Fibroblast of the conjunctiva (primary cell): Measurements from ENCODE around the gene LMF1.

Source experiments
- DNase-seq: peaks from one replicate; pipeline ENCODE4 v3.0.0-alpha.2; 2010; ENCODE audit warnings: low read depth

Gene LMF1

DNA sequence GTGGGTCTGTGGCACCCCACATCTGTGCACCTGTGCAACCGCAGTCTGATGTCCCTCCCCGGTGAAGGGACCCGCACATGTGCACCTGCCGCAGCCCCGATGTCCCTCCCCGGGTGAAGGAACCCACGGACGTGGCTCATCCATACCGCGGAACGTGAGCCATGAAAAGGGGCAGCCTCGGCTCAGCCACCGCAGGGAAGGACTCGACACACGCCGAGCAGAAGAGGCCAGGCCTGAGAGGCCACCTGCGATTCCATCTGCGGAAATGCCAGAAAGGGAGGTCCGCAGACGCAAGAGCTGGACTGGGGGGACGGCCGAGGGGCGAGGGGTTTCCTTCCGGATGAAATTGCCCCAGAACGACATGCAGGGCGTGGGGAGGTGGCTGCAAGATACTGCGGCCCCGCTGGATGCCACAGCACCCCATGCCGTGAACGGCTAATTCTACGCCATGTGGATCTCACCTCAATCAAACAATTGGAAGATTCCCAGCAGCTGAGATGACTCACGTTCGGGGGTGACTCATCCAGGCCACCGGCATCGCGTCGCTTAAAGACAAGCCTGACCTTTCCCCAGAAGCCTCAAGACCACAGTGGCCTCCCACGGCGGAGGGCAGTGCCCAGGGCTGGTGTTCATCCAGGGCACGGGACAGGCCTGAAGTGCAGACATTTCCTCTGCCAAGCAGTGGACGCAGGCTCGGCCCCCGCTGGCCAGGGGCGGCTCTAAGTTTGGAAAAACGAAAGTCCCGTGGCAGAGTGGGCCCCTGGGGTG, 31.8 kb upstream of the LMF1 start:
- DNase-seq = peak; percentile 44

DNA sequence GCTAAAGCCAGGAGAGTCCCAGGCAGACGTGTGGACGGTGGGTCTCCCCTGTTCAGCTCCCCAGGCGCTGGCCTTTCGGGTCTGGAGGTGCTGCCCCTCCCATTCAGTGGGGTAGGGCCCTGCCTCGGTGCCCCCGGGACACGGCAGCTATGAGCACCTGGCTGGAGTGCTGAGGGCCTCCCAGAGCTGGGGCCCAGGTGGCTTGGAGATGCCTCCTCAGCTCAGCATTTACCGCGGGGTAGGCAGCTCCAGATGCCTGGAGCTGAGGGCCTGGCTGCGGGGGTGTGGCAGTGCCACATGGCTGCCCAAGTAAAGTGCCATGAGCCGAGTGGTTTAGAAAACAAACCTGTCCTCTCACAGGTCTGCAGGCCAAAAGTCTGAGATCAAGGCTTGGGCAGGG, 30.3 kb upstream of the LMF1 start:
- no peak for DNase-seq

DNA sequence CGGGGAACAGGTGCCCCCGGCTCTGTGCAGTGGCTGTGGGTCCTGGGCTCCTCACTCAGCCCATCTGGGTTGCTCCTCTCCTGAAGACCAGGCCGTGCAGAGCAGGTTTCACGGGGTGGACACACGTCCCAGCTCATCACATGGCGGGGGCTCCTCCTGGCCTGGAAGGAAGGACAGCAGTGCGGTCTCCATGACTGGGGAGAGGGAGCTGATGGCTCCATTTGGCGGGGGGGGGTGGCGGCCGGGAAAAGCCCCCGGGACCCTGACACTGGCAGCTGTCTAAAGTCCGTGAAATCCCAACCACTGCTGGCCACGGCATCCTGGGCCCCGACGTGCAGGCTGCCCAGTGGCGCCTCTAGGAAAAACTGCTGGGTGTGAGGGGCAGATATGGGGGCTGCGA, 29.8 kb upstream of the LMF1 start:
- no peak for DNase-seq

DNA sequence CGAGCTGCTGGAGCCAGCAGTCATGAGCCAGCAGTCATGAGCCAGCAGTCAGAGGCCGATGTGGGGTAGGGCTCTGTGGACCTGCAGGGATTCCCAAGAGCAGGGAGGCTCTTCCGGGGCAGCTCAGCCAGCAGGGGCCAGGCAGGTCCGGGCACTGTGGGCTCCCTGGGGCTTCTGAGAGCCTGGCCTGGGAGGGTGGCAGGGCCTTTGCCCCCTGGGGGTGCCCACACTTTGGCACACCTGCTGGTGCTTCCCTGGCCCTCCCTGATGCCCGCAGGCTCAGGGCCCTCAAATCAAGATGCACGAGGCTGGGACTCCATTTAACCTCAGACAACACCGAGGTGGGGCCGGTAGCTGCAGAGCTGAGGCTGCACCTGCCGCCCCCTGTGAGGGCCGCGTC, 28.9 kb upstream of the LMF1 start:
- no peak for DNase-seq

DNA sequence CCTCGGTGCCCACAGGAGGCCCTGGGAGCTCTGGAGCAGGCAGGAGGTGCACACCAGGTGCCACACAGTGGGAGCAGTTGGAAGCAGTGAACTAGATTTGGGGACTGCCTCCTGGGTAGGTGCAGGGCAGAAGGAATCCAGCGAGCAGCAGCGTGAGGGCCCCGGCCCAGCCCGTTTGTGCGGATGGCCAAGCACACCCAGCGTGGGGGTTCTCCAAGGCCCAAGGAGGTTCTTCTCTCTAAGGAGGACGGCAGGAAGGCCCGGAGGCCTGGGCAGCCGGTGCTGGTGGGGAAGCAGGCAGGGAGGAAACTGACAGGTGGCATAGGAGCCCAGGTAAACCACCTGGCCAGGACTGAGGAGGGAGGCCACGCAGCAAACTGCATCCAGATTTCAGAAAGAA, 27.8 kb upstream of the LMF1 start:
- no peak for DNase-seq

DNA sequence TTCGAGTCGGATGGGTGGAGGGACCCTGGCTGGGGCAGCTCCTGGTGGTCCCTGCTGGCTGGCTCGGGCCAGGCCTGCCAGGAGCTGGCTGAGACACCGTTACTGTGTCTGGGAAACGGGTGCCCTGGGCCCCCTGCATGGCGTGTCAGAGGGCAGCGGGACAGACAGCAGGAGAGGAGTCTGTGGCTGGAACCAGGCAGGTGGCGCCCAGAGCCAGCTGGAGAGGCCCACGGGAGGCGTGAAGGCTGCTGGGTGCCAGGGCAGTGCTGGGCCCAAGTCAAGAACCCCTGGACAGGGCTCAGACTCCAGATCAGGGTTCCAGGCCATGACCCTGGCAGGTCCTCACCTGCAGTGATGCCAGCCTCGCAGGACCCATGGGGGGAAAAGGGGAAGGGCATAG, 27.4 kb upstream of the LMF1 start:
- no peak for DNase-seq

- no peak for DNase-seq
Observed at GRCh38 chr16:997440-998051, 26.8 kb upstream of the LMF1 start.

DNA sequence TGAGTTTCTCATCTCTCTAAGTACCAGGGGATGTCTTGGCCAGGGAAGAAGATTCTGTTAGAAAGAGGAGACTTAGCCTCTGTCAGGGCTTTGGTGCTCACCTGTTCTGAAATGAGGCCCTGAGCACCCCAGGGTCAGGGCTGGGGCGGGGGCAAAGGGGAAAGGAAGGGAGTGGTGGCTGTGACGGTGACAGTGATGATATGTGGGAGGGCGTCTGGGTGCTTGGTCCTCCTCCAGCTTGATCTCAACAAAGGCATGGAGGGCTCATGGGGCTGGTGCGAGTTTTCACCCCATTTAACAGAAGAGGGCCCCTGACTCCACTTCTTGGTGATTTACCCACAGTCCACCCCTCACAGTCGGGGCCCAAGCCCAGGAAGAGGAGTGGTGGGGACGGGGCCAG, 25.9 kb upstream of the LMF1 start:
- DNase-seq = no peak

DNA sequence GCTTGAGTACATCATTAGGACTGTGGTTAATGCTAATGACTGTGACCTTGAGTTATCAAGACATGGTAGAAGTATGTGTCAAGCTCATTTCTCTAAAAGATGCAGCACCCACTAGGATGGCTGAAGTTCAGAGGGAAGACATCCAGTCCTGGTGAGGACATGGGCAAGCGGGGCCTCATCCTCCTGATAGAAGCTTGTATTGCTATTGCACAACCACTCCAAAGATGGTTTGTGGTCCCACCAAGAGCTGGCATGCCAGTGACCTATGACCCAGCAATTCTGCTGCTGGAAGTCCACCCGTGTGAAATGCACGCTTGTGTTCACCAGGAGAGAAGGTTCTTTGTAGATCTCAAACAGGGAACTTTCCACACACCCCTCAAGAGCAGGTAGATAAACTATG, 25.0 kb upstream of the LMF1 start:
- DNase-seq = no peak

- DNase-seq = no peak
Observed at GRCh38 chr16:995087-995486, 24.3 kb upstream of the LMF1 start.

- DNase-seq = no peak
Observed at GRCh38 chr16:993731-994130, 22.9 kb upstream of the LMF1 start.

DNA sequence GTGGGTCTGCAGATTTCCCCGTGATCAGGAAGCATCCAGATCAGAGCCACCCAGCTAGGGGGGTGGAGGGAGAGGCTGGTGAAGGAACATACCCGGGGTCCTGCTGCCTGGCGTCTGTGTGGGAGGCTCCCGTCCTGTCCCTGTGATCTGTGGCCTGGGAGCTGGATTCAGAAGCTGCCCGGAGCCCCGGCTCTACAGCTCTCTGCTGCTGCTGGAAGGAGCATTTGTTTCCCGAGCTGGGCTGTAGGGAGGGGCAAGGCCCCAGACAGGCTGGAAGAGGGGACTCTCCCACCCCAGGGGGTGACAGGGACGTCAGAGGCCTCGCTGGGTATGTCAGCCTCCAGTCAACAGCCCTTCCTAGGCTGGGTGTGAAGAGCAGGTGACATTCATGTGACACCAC, 21.0 kb upstream of the LMF1 start:
- no peak for DNase-seq

GRCh38 chr16:991345-991744, 20.6 kb upstream of the LMF1 start:
- DNase-seq = no peak

GRCh38 chr16:990516-991291, 19.9 kb upstream of the LMF1 start:
- no peak for DNase-seq

DNA sequence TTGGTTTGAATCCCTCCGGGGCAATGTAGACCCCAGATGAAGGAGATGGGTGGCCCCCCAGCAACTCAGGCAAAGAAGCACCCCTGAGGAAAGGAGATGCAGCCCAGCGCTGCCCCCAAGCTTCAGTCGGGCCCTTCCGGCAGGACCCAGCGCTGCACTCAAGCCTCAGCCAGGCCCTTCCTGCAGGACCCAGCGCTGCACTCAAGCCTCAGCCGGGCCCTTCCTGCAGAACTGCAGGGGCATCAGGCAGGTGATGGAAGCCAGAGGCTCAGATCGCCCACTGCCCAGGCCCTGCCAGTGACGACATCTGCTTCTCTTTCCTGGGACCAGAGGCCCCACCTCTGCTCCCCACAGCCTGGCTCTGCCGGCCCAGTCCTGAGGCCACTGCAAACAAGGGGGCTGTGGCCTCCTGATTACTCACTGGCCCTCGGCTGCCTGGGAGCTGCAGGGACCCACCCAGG, 18.6 kb upstream of the LMF1 start:
- DNase-seq = no peak

DNA sequence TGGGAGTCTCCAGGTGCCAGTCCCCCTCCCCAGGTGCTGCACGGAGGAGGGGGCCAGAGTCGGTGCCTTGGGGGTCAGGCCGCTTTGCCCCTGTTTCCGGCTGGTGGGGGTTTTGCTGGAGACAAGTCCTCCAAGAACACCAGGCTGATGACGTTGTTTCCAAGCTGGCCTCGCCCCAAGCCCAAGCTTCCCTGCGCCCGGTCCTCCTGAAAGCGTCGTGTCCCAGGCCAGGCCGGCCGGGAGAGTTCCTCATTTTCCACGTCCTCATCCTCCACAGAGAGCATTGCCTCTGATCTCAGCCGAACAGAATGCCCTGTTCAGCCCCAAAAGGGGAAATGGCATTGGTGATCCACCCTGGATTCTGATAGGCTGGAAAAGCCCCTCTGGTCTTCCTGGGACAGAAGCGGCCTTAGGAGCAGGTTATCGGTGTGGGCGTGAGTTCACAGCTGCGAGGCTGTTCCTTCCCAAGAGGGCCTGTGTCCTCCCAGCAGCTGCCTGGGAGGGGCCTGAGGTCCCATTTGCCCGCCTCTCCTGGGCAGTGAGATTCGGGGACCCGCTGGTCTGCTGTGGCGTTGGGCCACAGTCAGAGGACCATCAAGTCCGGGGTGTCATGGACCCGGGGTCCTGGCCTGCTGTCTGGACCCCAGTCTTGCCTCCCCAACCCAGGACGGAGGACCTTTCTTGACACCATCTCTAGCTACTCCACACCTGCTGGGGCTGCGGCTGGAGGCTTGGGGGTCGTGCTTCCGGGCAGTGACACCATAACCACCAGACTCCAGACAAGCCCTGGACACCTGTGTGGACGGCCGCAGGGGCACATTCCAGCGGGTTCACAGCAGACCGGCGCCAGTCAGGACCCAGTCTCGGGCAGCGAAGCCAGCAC, 17.9 kb upstream of the LMF1 start:
- DNase-seq = no peak

GRCh38 chr16:987906-988305, 17.1 kb upstream of the LMF1 start:
- no peak for DNase-seq

- DNase-seq = no peak
Observed at GRCh38 chr16:986925-987582, 16.3 kb upstream of the LMF1 start.

DNA sequence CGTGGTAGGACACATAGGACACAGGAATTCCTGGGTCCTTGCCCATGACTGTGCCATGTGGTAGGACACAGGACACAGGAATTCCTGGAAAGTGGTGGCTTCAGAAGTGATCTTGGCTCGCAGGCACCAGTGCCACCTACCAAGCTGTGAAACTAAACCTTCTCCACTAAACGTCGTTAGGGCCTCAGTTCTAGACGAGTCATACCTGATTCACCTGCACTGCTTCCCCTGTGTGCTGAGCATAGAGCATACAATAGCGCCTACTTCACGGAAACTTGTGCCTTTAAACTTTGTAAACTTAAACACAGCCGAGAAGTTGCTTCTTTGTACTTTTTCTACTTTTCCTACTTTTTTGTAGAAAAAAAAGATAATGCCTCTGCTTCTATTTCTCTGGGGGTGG, 15.6 kb upstream of the LMF1 start:
- no peak for DNase-seq

DNA sequence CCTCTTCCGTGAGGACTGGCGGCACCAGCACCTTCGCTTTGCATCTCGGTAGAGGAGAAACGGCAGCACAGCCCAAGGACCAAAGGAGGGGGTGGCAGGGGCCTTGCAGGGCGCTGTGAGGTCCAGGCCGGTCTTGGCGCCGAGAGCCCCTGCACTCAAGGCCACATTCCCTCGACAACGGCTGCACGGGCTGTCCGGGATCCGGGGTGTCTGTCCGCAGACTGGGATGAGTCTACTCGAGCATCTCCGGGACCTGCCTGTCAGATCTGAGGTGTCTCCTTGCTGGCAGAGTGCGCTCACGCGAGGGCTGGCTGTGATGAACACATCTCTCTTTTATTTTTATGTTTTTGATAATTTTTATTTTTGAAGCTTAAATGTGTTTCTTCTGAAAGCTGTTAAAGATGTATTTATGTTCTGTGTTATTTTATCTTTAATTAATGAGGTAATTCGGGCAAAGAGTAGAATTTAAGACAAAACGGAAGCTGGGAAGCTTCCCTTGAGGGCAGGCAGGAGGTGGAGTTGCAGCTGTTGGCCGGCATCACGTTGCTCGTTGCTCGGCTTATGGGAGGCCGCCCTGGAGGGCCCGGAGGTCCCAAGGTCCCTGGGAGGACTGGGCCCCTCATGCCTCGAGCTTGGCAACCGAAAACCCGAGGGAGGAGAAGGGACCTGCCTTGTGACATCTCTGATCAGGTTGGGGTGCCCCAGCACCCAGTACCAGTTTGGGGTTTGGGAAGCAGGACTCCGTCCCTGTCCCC, 15.0 kb upstream of the LMF1 start:
- no peak for DNase-seq
